Thyroid gland (tissue), 4 donors: ENCODE results near the gene TTLL8. TPM values are rescaled to one million over a fixed set of nuclear protein-coding genes. Genes with fewer than 3 reads are reported as not detected.

Experiments used
- DNase-seq, 2 donors: peaks; one replicate each; pipeline ENCODE4 v3.0.0-alpha.2; 2019
- H3K27ac ChIP-seq, 3 donors: fragments of 200-600 bp; sonication (generic); 1 replicate in 2 of 3; 2 replicates in 1 of 3; pipeline ENCODE4 v1.5.1; 2016 to 2019; ENCODE audit warnings: mild to moderate bottlenecking in 1 of 3, moderate library complexity in 1 of 3
- H3K27me3 ChIP-seq: fragments of 200-600 bp; sonication (generic); one replicate; pipeline ENCODE4 v1.5.1; 2019
- H3K36me3 ChIP-seq, 2 donors: fragments of 200-600 bp; sonication (generic); one replicate each; pipeline ENCODE4 v1.5.1; 2016 to 2019
- H3K4me1 ChIP-seq, 2 donors: fragments of 200-600 bp; sonication (generic); one replicate each; pipeline ENCODE4 v1.5.1; 2017 to 2019
- H3K4me3 ChIP-seq, 3 donors: fragments of 200-600 bp; sonication (generic); replicated peaks in 1 of 3; 1 replicate in 2 of 3; 2 replicates in 1 of 3; pipeline ENCODE4 v1.5.1; 2016; ENCODE audit warnings: mild to moderate bottlenecking in 1 of 3
- H3K9me3 ChIP-seq: fragments of 200-600 bp; sonication (generic); one replicate; pipeline ENCODE4 v1.5.1; 2017
- CTCF ChIP-seq, 6 experiments: fragments of 200-600 bp in 3 of 6; fragments of 450-650 bp in 3 of 6; sonication (generic) in 3 of 6; IDR thresholded peaks; one replicate each; pipeline ENCODE4 v1.5.1; 2016 to 2019; ENCODE audit warnings: antibody characterized with exemption in 6 of 6, mild to moderate bottlenecking in 2 of 6, inconsistent platforms in 1 of 6, moderate library complexity in 1 of 6
- POLR2A ChIP-seq, 2 donors: fragments of 450-650 bp; IDR thresholded peaks; one replicate each; pipeline ENCODE4 v1.6.1; 2017; ENCODE audit warnings: antibody characterized with exemption in 2 of 2, mild to moderate bottlenecking in 2 of 2, moderate library complexity in 1 of 2
- WGBS, 2 donors: methylation state at CpG; one replicate each; pipeline ENCODE4 v1.1.5; 2017; 5-methylcytosine and 5-hydroxymethylcytosine counted together
- intact Hi-C: fragments of 100-400 bp; cut with DNase I; formaldehyde crosslinking; loops from one replicate; pipeline ENCODE4 v1.15.1; 2023
- total RNA-seq, 4 donors: library from RNA; depleted of rRNA; stranded (reverse); fragments of >200 nt; gene quantifications; one replicate each; pipeline ENCODE4 v1.2.3, GENCODE V29; 2016

Gene TTLL8
- total RNA-seq, 4 donors from 2014 or later: not detected

- DNase-seq: no peak
- no peak overlapping the region for H3K4me3 ChIP-seq
- WGBS, 2 donors: 84 to 87% methylated on average over 14 of the region's 14 CpGs
- H3K9me3 ChIP-seq: no peaks in the 10 kb centered on the region
- TF ChIP-seq POLR2A (IDR thresholded peaks at IDR 0.05) (no peak), CTCF (IDR thresholded peaks at IDR 0.05) (no peak)
- peaks cover 0 to 1% of the 10 kb centered on the region in 2 donors for H3K4me1 ChIP-seq
- no peaks in the 10 kb centered on the region for H3K36me3 ChIP-seq
- no peak overlapping the region for H3K27ac ChIP-seq
- H3K27me3 ChIP-seq: no peaks in the 10 kb centered on the region
- intact Hi-C loops: no loop called here
Measured at GRCh38 chr22:50022171-50022819, 35.8 kb downstream of the TTLL8 start.

- Histone ChIP-seq H3K9me3 (no peaks in the 10 kb centered on the region), H3K27ac (no peak overlapping the region), H3K4me3 (no peak overlapping the region), H3K4me1 (no peaks in the 10 kb centered on the region), H3K36me3 (no peaks in the 10 kb centered on the region), H3K27me3 (no peaks in the 10 kb centered on the region)
- TF ChIP-seq POLR2A (IDR thresholded peaks at IDR 0.05): no peak
- no peak for TF ChIP-seq CTCF (IDR thresholded peaks at IDR 0.05)
- WGBS, 2 donors: 88 to 89% methylated on average over 15 of the region's 15 CpGs
- intact Hi-C loops: no loop called here
- DNase-seq: no peak
Measured at GRCh38 chr22:50020606-50021005, 37.5 kb downstream of the TTLL8 start.

- TF ChIP-seq POLR2A (IDR thresholded peaks at IDR 0.05): no peak
- TF ChIP-seq CTCF (IDR thresholded peaks at IDR 0.05): no peak
- H3K36me3 ChIP-seq: no peaks in the 10 kb centered on the region
- H3K4me1 ChIP-seq: peaks cover 0 to 9% of the 10 kb centered on the region in 2 donors
- no peak for DNase-seq
- peaks cover 6% of the 10 kb centered on the region for H3K27me3 ChIP-seq
- no peaks in the 10 kb centered on the region for H3K9me3 ChIP-seq
- H3K4me3 ChIP-seq: no peak overlapping the region
- WGBS, 2 donors: 64 to 76% methylated on average over 2 to 3 of the region's 3 CpGs
- intact Hi-C loops: no loop called here
- no peak overlapping the region for H3K27ac ChIP-seq
Measured at GRCh38 chr22:50019316-50019715, 38.8 kb downstream of the TTLL8 start.

- no peak overlapping the region for H3K27ac ChIP-seq
- peaks cover 0 to 9% of the 10 kb centered on the region in 2 donors for H3K4me1 ChIP-seq
- no peak overlapping the region for H3K4me3 ChIP-seq
- H3K27me3 ChIP-seq: peaks cover 11% of the 10 kb centered on the region
- no peak for TF ChIP-seq POLR2A (IDR thresholded peaks at IDR 0.05)
- TF ChIP-seq CTCF (IDR thresholded peaks at IDR 0.05): no peak
- DNase-seq: no peak
- WGBS, 2 donors: 67 to 68% methylated on average over 11 of the region's 11 CpGs
- no peaks in the 10 kb centered on the region for H3K9me3 ChIP-seq
- no peaks in the 10 kb centered on the region for H3K36me3 ChIP-seq
- intact Hi-C loops: no loop called here
Measured at GRCh38 chr22:50018608-50019285, 39.4 kb downstream of the TTLL8 start.

GRCh38 chr22:50017701-50018224 is 40.3 kb downstream of the TTLL8 start:
- no peak for DNase-seq
- H3K27ac ChIP-seq: no peak overlapping the region
- 86 to 90% methylated on average over 6 of the region's 6 CpGs for WGBS, 2 donors
- H3K36me3 ChIP-seq: no peaks in the 10 kb centered on the region
- H3K27me3 ChIP-seq: peaks cover 18% of the 10 kb centered on the region
- H3K4me3 ChIP-seq: no peak overlapping the region
- TF ChIP-seq POLR2A (IDR thresholded peaks at IDR 0.05) (no peak), CTCF (IDR thresholded peaks at IDR 0.05) (no peak)
- no peaks in the 10 kb centered on the region for H3K9me3 ChIP-seq
- H3K4me1 ChIP-seq: peaks cover 0 to 9% of the 10 kb centered on the region in 2 donors
- intact Hi-C loops: no loop called here
